Lung (tissue), 12 donors: ENCODE data around the gene JAK1. TPM values are rescaled to one million over a fixed set of nuclear protein-coding genes. Genes with fewer than 3 reads are reported as not detected.

Experiments
- ATAC-seq: fragments of 200-7000 bp; cut with Tn5 transposase; one replicate; pipeline ENCODE4 v1.9.1; 2020; ENCODE audit warnings: moderate number of reproducible peaks; ENCODE audit not compliant: insufficient read depth, low FRiP score
- DNase-seq, 3 donors: peaks; one replicate each; pipeline ENCODE4 v3.0.0-alpha.2; 2013 to 2017
- H3K27ac ChIP-seq, 2 donors: one replicate each; pipeline ENCODE4 v1.5.1; 2013; ENCODE audit warnings: mild to moderate bottlenecking in 2 of 2, moderate library complexity in 2 of 2, control low read depth in 1 of 2, inconsistent platforms in 1 of 2, low read depth in 1 of 2, low read length in 1 of 2
- H3K27me3 ChIP-seq, 3 donors: one replicate each; pipeline ENCODE4 v1.5.1; 2013; ENCODE audit warnings: low read length in 2 of 3; ENCODE audit not compliant: control insufficient read depth in 3 of 3, insufficient read depth in 3 of 3
- H3K36me3 ChIP-seq, 4 donors: one replicate each; pipeline ENCODE4 v1.5.1; 2013; ENCODE audit warnings: low read length in 4 of 4, mild to moderate bottlenecking in 1 of 4, moderate library complexity in 1 of 4; ENCODE audit not compliant: control insufficient read depth in 4 of 4, insufficient read depth in 4 of 4
- H3K4me1 ChIP-seq, 5 donors: one replicate each; pipeline ENCODE4 v1.5.1; 2013; ENCODE audit warnings: low read length in 5 of 5, mild to moderate bottlenecking in 2 of 5, moderate library complexity in 1 of 5; ENCODE audit not compliant: control insufficient read depth in 5 of 5, insufficient read depth in 5 of 5
- H3K4me3 ChIP-seq: one replicate; pipeline ENCODE4 v1.5.1; 2013; ENCODE audit warnings: mild to moderate bottlenecking, control low read depth, moderate library complexity
- H3K9ac ChIP-seq, 2 donors: one replicate each; pipeline ENCODE4 v1.5.1; 2013; ENCODE audit warnings: low read length in 2 of 2, control low read depth in 1 of 2; ENCODE audit not compliant: insufficient read depth in 1 of 2
- H3K9me3 ChIP-seq, 4 donors: one replicate each; pipeline ENCODE4 v1.5.1; 2013; ENCODE audit warnings: low read length in 3 of 4, mild to moderate bottlenecking in 1 of 4, moderate library complexity in 1 of 4; ENCODE audit not compliant: control insufficient read depth in 4 of 4, insufficient read depth in 3 of 4
- CTCF ChIP-seq: IDR thresholded peaks from 2 replicates; pipeline ENCODE4 v1.5.1; 2012; ENCODE audit warnings: mild to moderate bottlenecking; ENCODE audit errors: control extremely low read depth, extremely low read depth
- WGBS, 2 donors: extraction: QIAGEN DNeasy Blood & Tissue Kit; methylation state at CpG; one replicate each; pipeline ENCODE4 v1.1.7; 2013; 5-methylcytosine and 5-hydroxymethylcytosine counted together
- polyA plus RNA-seq, 2 donors: library from polyadenylated mRNA; stranded (reverse); fragments of 200-250 nt; gene quantifications; one replicate each; pipeline ENCODE4 v1.2.1, GENCODE V29; 2013
- total RNA-seq, 2 donors: library from RNA; depleted of rRNA in 1 of 2; stranded (reverse); fragments of >200 nt in 1 of 2; gene quantifications; one replicate each; pipeline ENCODE4 v1.2.1, GENCODE V29; 2014 to 2021
- donor health status: control.
- donor health status: control.
- donor health status: Bipolar disorder and iron deficiency.
- donor health status: healthy.
- donor health status: DM: yes; HTN: yes; CAD: no.

JAK1 gene
- total and polyA plus RNA-seq, 4 donors = 26.7 to 162 (median 116) TPM

GRCh38 chr1:64979358-64979757, 13.0 kb upstream of the JAK1 start:
- H3K27ac ChIP-seq = no peak overlapping the region
- no peaks in the 10 kb centered on the region for H3K27me3 ChIP-seq
- H3K9me3 ChIP-seq = no peaks in the 10 kb centered on the region
- no peak overlapping the region for H3K4me3 ChIP-seq
- H3K4me1 ChIP-seq = peaks cover 0 to 6% (median 0%) of the 10 kb centered on the region in 5 donors
- DNase-seq = no peak
- no peak for ATAC-seq
- H3K36me3 ChIP-seq = peaks cover 0 to 4% (median 1%) of the 10 kb centered on the region in 4 donors
- TF ChIP-seq CTCF = no peak
- no peak overlapping the region for H3K9ac ChIP-seq

- no peak for TF ChIP-seq CTCF
Measured at GRCh38 chr1:64976361-64976760, 10.0 kb upstream of the JAK1 start.

GRCh38 chr1:64975740-64976139, 9.4 kb upstream of the JAK1 start:
- no peak for TF ChIP-seq CTCF
- no peaks in the 10 kb centered on the region for H3K9me3 ChIP-seq
- no peaks in the 10 kb centered on the region for H3K4me1 ChIP-seq
- no peak overlapping the region for H3K9ac ChIP-seq
- H3K27me3 ChIP-seq = no peaks in the 10 kb centered on the region
- no peak overlapping the region for H3K4me3 ChIP-seq
- WGBS, 2 donors = 87 to 92% methylated on average over 5 of the region's 5 CpGs
- H3K36me3 ChIP-seq = peaks cover 0 to 4% (median 1%) of the 10 kb centered on the region in 4 donors
- ATAC-seq = no peak
- DNase-seq = no peak
- no peak overlapping the region for H3K27ac ChIP-seq

More at GRCh38 chr1:64976361-64976760, 10.0 kb upstream of the JAK1 start:
- Histone ChIP-seq H3K4me3 (no peak overlapping the region), H3K4me1 (no peaks in the 10 kb centered on the region), H3K36me3 (peaks cover 0 to 4% (median 1%) of the 10 kb centered on the region in 4 donors), H3K9me3 (no peaks in the 10 kb centered on the region), H3K27me3 (no peaks in the 10 kb centered on the region), H3K9ac (no peak overlapping the region), H3K27ac (no peak overlapping the region)
- no peak for DNase-seq
- 94 to 95% methylated on average over 3 of the region's 3 CpGs for WGBS, 2 donors
- no peak for ATAC-seq

GRCh38 chr1:64975127-64975526, 8.8 kb upstream of the JAK1 start:
- 62 to 93% methylated on average over 1 of the region's 1 CpG for WGBS, 2 donors
- Histone ChIP-seq H3K27me3 (no peaks in the 10 kb centered on the region), H3K36me3 (peaks cover 0 to 4% (median 1%) of the 10 kb centered on the region in 4 donors), H3K9me3 (no peaks in the 10 kb centered on the region), H3K4me3 (no peak overlapping the region), H3K27ac (no peak overlapping the region), H3K4me1 (no peaks in the 10 kb centered on the region), H3K9ac (no peak overlapping the region)
- TF ChIP-seq CTCF = no peak
- no peak for ATAC-seq
- DNase-seq = no peak
